Esophagus squamous epithelium (tissue), 5 donors: ENCODE measurements around the gene CCDC194. TPM values are rescaled to one million over a fixed set of nuclear protein-coding genes. Genes with fewer than 3 reads are reported as not detected.
A peak's percentile ranks its signal among the peaks of the same experiment; 100 is the strongest.

Experiments
- DNase-seq: peaks from one replicate; lab custom pipeline; 2025; lab: John Stamatoyannopoulos, UW
- H3K27ac ChIP-seq, 4 donors: fragments of 200-600 bp; sonication (generic); one replicate each; pipeline ENCODE4 v1.5.1; 2016 to 2019; ENCODE audit warnings: mild to moderate bottlenecking in 1 of 4
- H3K27me3 ChIP-seq, 4 donors: fragments of 200-600 bp; sonication (generic); 1 replicate in 3 of 4; 2 replicates in 1 of 4; pipeline versions ENCODE4 v1.5.1 to v1.6.0; 2017 to 2021; ENCODE audit warnings: antibody characterized with exemption in 1 of 4
- H3K36me3 ChIP-seq, 3 donors: fragments of 200-600 bp; sonication (generic); one replicate each; pipeline ENCODE4 v1.5.1; 2016 to 2019
- H3K4me1 ChIP-seq, 3 donors: fragments of 200-600 bp; sonication (generic); one replicate each; pipeline ENCODE4 v1.5.1; 2017 to 2019
- H3K4me3 ChIP-seq, 4 donors: fragments of 200-600 bp; sonication (generic); 1 replicate in 3 of 4; 2 replicates in 1 of 4; pipeline ENCODE4 v1.5.1; 2016 to 2019; ENCODE audit warnings: mild to moderate bottlenecking in 2 of 4, moderate library complexity in 1 of 4
- H3K9me3 ChIP-seq, 3 donors: fragments of 200-600 bp; sonication (generic); one replicate each; pipeline ENCODE4 v1.5.1; 2016 to 2019
- CTCF ChIP-seq, 6 experiments: fragments of 450-650 bp in 4 of 6; fragments of 200-600 bp in 2 of 6; sonication (generic) in 2 of 6; IDR thresholded peaks; one replicate each; pipeline ENCODE4 v1.5.1; 2016 to 2019; ENCODE audit warnings: antibody characterized with exemption in 6 of 6, mild to moderate bottlenecking in 4 of 6, moderate library complexity in 4 of 6
- POLR2A ChIP-seq, 4 donors: fragments of 450-650 bp; IDR thresholded peaks; one replicate each; pipeline ENCODE4 v1.6.1; 2017; ENCODE audit warnings: antibody characterized with exemption in 4 of 4, mild to moderate bottlenecking in 4 of 4, moderate library complexity in 3 of 4
- WGBS, 2 donors: methylation state at CpG; one replicate each; pipeline ENCODE4 v1.1.5; 2018; 5-methylcytosine and 5-hydroxymethylcytosine counted together
- intact Hi-C: fragments of 100-400 bp; cut with DNase I; formaldehyde crosslinking; loops from one replicate; pipeline ENCODE4 v1.15.0; 2022
- total RNA-seq, 4 donors: library from RNA; depleted of rRNA; stranded (reverse); fragments of >200 nt; gene quantifications; one replicate each; pipeline ENCODE4 v1.1.0, GENCODE V29; 2016
- donor health status: DM: yes; HTN: yes; CAD: no.

CCDC194 gene
- total RNA-seq, 4 donors from 2014 or later, result not detected

GRCh38 chr19:17347361-17347760 lies 46.6 kb downstream of the CCDC194 start:
- Histone ChIP-seq H3K4me1 (peaks cover 7 to 52% (median 13%) of the 10 kb centered on the region in 3 donors), H3K27me3 (peaks cover 0 to 23% (median 0%) of the 10 kb centered on the region in 4 donors), H3K9me3 (no peaks in the 10 kb centered on the region), H3K27ac (peak overlapping the region in 3 of 4 donors; percentile 43 to 82 (median 72)), H3K36me3 (peaks cover 0 to 6% (median 0%) of the 10 kb centered on the region in 3 donors), H3K4me3 (no peak overlapping the region)
- WGBS, 2 donors, result 14 to 21% methylated on average over 5 of the region's 6 CpGs
- TF ChIP-seq CTCF (IDR thresholded peaks at IDR 0.05) (no peak), POLR2A (IDR thresholded peaks at IDR 0.05) (no peak)
- intact Hi-C loops, result loop anchor here (2.0 kb wide), 1 partner anchor 37 kb away; no protein-coding TSS in a partner anchor
- no peak for DNase-seq

GRCh38 chr19:17346109-17346671 lies 47.8 kb downstream of the CCDC194 start:
- no peak overlapping the region for H3K4me3 ChIP-seq
- H3K9me3 ChIP-seq, result no peaks in the 10 kb centered on the region
- H3K4me1 ChIP-seq, result peaks cover 7 to 44% (median 13%) of the 10 kb centered on the region in 3 donors
- DNase-seq, result no peak
- intact Hi-C loops, result loop anchor here (2.0 kb wide), 1 partner anchor 39 kb away; no protein-coding TSS in a partner anchor
- peaks cover 0 to 18% (median 0%) of the 10 kb centered on the region in 3 donors for H3K36me3 ChIP-seq
- peak overlapping the region in 2 of 4 donors; percentile 33 to 72 for H3K27ac ChIP-seq
- no peak for TF ChIP-seq POLR2A (IDR thresholded peaks at IDR 0.05)
- peak; percentile 92 to 96 (median 94) for TF ChIP-seq CTCF (IDR thresholded peaks at IDR 0.05)
- 18 to 76% methylated on average over 5 to 18 of the region's 24 CpGs for WGBS, 2 donors
- H3K27me3 ChIP-seq, result peaks cover 0 to 15% (median 0%) of the 10 kb centered on the region in 4 donors

- Histone ChIP-seq H3K27me3 (no peaks in the 10 kb centered on the region), H3K4me1 (peaks cover 10 to 49% (median 14%) of the 10 kb centered on the region in 3 donors), H3K9me3 (no peaks in the 10 kb centered on the region), H3K4me3 (no peak overlapping the region), H3K36me3 (peaks cover 0 to 22% (median 0%) of the 10 kb centered on the region in 3 donors), H3K27ac (no peak overlapping the region)
- intact Hi-C loops, result no loop called here
- 79 to 81% methylated on average over 7 of the region's 7 CpGs for WGBS, 2 donors
- TF ChIP-seq POLR2A (IDR thresholded peaks at IDR 0.05) (no peak), CTCF (IDR thresholded peaks at IDR 0.05) (no peak)
- DNase-seq, result no peak
These were observed 52.2 kb downstream of the CCDC194 start for GRCh38 chr19:17341845-17342244.

DNA sequence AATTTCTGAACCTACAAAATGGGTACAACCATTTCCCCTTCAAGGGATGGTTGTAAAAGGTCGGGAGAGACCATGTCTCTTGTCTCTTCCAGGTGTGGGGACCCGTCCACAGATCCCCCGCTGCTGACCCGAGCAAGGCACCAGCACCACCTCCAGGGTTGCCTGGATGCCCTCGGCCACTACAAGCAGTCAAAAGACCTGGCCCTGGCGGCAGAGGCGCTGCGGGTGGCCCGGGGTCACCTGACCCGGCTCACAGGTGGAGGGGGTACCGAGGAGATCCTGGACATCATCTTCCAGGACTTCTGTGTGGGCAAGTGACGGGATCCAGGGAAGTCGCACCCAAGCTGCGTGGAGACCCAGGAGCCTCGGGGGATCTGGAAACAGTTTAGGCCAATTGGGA lies 52.6 kb downstream of the CCDC194 start:
- no peaks in the 10 kb centered on the region for H3K27me3 ChIP-seq
- no peak overlapping the region for H3K27ac ChIP-seq
- no peak overlapping the region for H3K4me3 ChIP-seq
- DNase-seq, result no peak
- intact Hi-C loops, result no loop called here
- peaks cover 11 to 49% (median 12%) of the 10 kb centered on the region in 3 donors for H3K4me1 ChIP-seq
- H3K9me3 ChIP-seq, result no peaks in the 10 kb centered on the region
- 87 to 94% methylated on average over 3 to 4 of the region's 15 CpGs for WGBS, 2 donors
- peaks cover 0 to 22% (median 0%) of the 10 kb centered on the region in 3 donors for H3K36me3 ChIP-seq
- TF ChIP-seq CTCF (IDR thresholded peaks at IDR 0.05) (no peak), POLR2A (IDR thresholded peaks at IDR 0.05) (no peak)

DNA sequence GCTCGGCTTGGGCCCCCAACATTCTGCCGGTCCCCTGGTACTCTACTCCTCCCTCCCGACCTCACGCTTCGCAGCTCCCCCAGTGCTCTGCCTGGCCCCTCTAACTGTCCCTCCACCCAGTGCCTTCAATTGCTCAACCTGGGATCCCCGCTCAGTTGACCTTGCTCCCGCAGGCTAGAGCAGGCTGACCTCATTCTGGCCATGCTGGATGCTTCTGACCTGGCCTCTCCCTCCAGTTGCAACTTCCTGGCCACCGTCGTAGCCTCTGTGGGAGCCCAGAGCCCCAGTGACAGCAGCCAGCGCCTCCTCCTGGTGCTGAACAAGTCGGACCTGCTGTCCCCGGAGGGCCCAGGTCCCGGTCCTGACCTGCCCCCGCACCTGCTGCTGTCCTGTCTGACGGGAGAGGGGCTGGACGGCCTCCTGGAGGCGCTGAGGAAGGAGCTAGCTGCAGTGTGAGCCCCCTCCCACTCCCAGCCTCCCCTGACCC lies 53.1 kb downstream of the CCDC194 start:
- WGBS, 2 donors, result 20 to 90% methylated on average over 1 to 2 of the region's 17 CpGs
- H3K27ac ChIP-seq, result no peak overlapping the region
- TF ChIP-seq POLR2A (IDR thresholded peaks at IDR 0.05), result no peak
- no peak for TF ChIP-seq CTCF (IDR thresholded peaks at IDR 0.05)
- intact Hi-C loops, result no loop called here
- H3K4me1 ChIP-seq, result peaks cover 11 to 49% (median 15%) of the 10 kb centered on the region in 3 donors
- H3K36me3 ChIP-seq, result peaks cover 0 to 22% (median 0%) of the 10 kb centered on the region in 3 donors
- DNase-seq, result no peak
- H3K27me3 ChIP-seq, result no peaks in the 10 kb centered on the region
- no peaks in the 10 kb centered on the region for H3K9me3 ChIP-seq
- no peak overlapping the region for H3K4me3 ChIP-seq
